Measurements from ENCODE around the gene TMEM175.

The TMEM175 gene

DNA sequence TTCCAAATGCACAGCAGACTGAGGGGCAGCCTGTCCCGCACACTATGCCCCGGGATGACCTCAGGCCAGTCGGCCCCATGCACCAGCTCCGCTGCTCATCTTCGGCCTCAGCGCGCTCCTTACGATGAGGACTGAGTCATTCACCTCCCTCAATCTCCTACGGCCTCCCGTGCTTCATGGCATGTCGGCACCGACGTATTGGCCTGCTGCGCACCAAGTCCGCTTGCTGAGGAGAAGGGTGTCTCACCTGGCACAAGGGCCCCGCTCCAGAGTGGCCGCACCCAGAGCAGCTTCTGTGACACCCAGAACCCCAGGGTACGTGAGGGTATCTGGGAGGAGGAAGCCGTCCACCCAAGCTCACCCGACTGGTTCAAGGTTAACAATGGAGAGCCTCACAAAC lies 35.6 kb upstream of the TMEM175 start:
- POLR2A ChIA-PET, result interaction anchor here (0.9 kb wide), 1 partner anchor 36 kb away, joined by 3 read pairs; the partner anchor contains the start of genes GAK and TMEM175
- no peak for TF ChIP-seq ZNF76 (tag by site-specific recombination; IDR thresholded peaks at IDR 0.05; ENCODE audit: borderline replicate concordance, low read depth)
- no peak for TF ChIP-seq HOXC10 (CRISPR knock-in tag; IDR thresholded peaks at IDR 0.05)
- TF ChIP-seq, protein P1, sequence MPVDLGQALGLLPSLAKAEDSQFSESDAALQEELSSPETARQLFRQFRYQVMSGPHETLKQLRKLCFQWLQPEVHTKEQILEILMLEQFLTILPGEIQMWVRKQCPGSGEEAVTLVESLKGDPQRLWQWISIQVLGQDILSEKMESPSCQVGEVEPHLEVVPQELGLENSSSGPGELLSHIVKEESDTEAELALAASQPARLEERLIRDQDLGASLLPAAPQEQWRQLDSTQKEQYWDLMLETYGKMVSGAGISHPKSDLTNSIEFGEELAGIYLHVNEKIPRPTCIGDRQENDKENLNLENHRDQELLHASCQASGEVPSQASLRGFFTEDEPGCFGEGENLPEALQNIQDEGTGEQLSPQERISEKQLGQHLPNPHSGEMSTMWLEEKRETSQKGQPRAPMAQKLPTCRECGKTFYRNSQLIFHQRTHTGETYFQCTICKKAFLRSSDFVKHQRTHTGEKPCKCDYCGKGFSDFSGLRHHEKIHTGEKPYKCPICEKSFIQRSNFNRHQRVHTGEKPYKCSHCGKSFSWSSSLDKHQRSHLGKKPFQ (tag by site-specific recombination; IDR thresholded peaks at IDR 0.05), result no peak
- TF ChIP-seq MEIS1 (CRISPR knock-in tag; IDR thresholded peaks at IDR 0.05; ENCODE audit: borderline replicate concordance), result no peak
- no peak for TF ChIP-seq OVOL3 (tag by site-specific recombination; IDR thresholded peaks at IDR 0.05)
- TF ChIP-seq KLF1 (tag by site-specific recombination; IDR thresholded peaks at IDR 0.05), result no peak
- TF ChIP-seq ZNF660 (tag by site-specific recombination; IDR thresholded peaks at IDR 0.05), result no peak
- TF ChIP-seq, protein P2, sequence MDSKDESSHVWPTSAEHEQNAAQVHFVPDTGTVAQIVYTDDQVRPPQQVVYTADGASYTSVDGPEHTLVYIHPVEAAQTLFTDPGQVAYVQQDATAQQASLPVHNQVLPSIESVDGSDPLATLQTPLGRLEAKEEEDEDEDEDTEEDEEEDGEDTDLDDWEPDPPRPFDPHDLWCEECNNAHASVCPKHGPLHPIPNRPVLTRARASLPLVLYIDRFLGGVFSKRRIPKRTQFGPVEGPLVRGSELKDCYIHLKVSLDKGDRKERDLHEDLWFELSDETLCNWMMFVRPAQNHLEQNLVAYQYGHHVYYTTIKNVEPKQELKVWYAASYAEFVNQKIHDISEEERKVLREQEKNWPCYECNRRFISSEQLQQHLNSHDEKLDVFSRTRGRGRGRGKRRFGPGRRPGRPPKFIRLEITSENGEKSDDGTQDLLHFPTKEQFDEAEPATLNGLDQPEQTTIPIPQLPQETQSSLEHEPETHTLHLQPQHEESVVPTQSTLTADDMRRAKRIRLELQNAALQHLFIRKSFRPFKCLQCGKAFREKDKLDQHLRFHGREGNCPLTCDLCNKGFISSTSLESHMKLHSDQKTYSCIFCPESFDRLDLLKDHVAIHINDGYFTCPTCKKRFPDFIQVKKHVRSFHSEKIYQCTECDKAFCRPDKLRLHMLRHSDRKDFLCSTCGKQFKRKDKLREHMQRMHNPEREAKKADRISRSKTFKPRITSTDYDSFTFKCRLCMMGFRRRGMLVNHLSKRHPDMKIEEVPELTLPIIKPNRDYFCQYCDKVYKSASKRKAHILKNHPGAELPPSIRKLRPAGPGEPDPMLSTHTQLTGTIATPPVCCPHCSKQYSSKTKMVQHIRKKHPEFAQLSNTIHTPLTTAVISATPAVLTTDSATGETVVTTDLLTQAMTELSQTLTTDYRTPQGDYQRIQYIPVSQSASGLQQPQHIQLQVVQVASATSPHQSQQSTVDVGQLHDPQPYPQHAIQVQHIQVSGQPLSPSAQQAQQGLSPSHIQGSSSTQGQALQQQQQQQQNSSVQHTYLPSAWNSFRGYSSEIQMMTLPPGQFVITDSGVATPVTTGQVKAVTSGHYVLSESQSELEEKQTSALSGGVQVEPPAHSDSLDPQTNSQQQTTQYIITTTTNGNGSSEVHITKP (tag by site-specific recombination; IDR thresholded peaks at IDR 0.05), result no peak
- TF ChIP-seq ZNF791 (tag by site-specific recombination; IDR thresholded peaks at IDR 0.05), result no peak
- no peak for TF ChIP-seq ZNF404 (tag by site-specific recombination; IDR thresholded peaks at IDR 0.05)
- no peak for TF ChIP-seq ZNF248 (tag by site-specific recombination; IDR thresholded peaks at IDR 0.05)
- no peak for TF ChIP-seq ZFP41 (tag by site-specific recombination; IDR thresholded peaks at IDR 0.05; ENCODE audit: borderline replicate concordance)
- no peak for TF ChIP-seq ZNF707 (tag by site-specific recombination; IDR thresholded peaks at IDR 0.05)
- TF ChIP-seq YY2 (tag by site-specific recombination; IDR thresholded peaks at IDR 0.05), result no peak
- Histone ChIP-seq H3K4me1 (ENCODE audit: control insufficient read depth, insufficient read depth, low read length) (no peaks in the 10 kb centered on the region), H3K9me3 (ENCODE audit: control insufficient read depth, insufficient read depth, low read depth, low read length) (no peaks in the 10 kb centered on the region), H3K36me3 (ENCODE audit: control insufficient read depth in 2 of 2, insufficient read depth in 1 of 2, low read length in 2 of 2) (peaks cover 0 to 57% of the 10 kb centered on the region in 2 experiments; a peak in 1 of 3 replicates), H3K4me3 (ENCODE audit: low read depth, low read length) (no peak overlapping the region), H3K27ac (ENCODE audit: extremely low read depth, low read depth, low read length) (no peak overlapping the region)
- CTCF ChIA-PET, result interaction anchor here (0.6 to 0.7 kb wide), 2 partner anchors 16 to 39 kb away, joined by 3 read pairs; no protein-coding TSS in a partner anchor

DNA sequence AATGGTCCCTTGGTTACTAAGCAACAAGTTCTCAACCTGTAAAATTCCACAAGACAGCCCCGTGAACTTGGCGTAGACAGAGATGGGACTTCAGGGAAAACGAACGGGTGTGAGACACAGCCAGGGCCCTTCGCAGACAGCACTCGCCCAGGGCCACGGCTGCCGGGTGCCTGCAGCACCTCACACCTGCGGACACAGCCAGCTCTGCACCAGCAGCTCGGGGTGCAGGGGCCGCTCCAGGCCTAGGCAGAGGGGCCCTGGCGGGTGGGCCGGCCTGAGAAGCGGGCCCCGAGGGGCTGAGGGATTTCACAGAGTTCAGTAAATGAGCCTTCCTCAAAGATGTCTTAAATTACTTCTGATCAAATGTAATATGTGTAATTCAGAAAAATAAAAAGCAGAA lies 34.1 kb upstream of the TMEM175 start:
- no peaks in the 10 kb centered on the region for H3K4me1 ChIP-seq (ENCODE audit: control insufficient read depth, insufficient read depth, low read length)
- ChIA-PET POLR2A (no interaction called here), CTCF (interaction anchor here (0.9 kb wide), 1 partner anchor 24 kb away, joined by 3 read pairs; no protein-coding TSS in a partner anchor)
- peaks cover 0 to 53% of the 10 kb centered on the region in 2 experiments; a peak in 1 of 3 replicates for H3K36me3 ChIP-seq (ENCODE audit: control insufficient read depth in 2 of 2, insufficient read depth in 1 of 2, low read length in 2 of 2)
- no peak overlapping the region for H3K27ac ChIP-seq (ENCODE audit: extremely low read depth, low read depth, low read length)
- H3K4me3 ChIP-seq (ENCODE audit: low read depth, low read length), result no peak overlapping the region
- no peak for TF ChIP-seq KLF16 (tag by site-specific recombination; IDR thresholded peaks at IDR 0.05)
- TF ChIP-seq ZNF670 (tag by site-specific recombination; IDR thresholded peaks at IDR 0.05; ENCODE audit: low read depth), result no peak
- TF ChIP-seq SCRT1 (tag by site-specific recombination; IDR thresholded peaks at IDR 0.05; ENCODE audit: borderline replicate concordance), result peak; percentile 65; the same call in 1 of the 2 replicates
- TF ChIP-seq SCRT2 (tag by site-specific recombination; IDR thresholded peaks at IDR 0.05), result peak; percentile 32; the same call in 1 of the 2 replicates
- no peak for TF ChIP-seq ZNF571 (tag by site-specific recombination; IDR thresholded peaks at IDR 0.05)
- H3K9me3 ChIP-seq (ENCODE audit: control insufficient read depth, insufficient read depth, low read depth, low read length), result no peaks in the 10 kb centered on the region

Measured in HEK293 (cell line).